Measurements from ENCODE around the gene GDPD3. TPM values are rescaled to one million over a fixed set of nuclear protein-coding genes. Genes with fewer than 3 reads are reported as not detected.

Gene GDPD3
- total and polyA plus RNA-seq, 2 of the 13 experiments (the other 11 are each of a cell fraction or from before 2014, with no cell fraction given), result 18.7 to 20.6 TPM

- TF ChIP-seq ZHX2 (IDR thresholded peaks at IDR 0.05; ENCODE audit: low read depth) (peak; percentile 64), ZHX2 (CRISPR knock-in tag; IDR thresholded peaks at IDR 0.05; ENCODE audit: borderline replicate concordance) (peak; percentile 92), ZNF546 (CRISPR knock-in tag; conservative IDR thresholded peaks at IDR 0.05) (no peak; the same call in 1 of the 2 replicates), ZNF280D (CRISPR knock-in tag; IDR thresholded peaks at IDR 0.05) (peak; percentile 93), ZNF839 (CRISPR knock-in tag; IDR thresholded peaks at IDR 0.05; ENCODE audit: borderline replicate concordance) (peak; percentile 99), DNMT1 (CRISPR knock-in tag; IDR thresholded peaks at IDR 0.05) (peak; percentile 98), ZNF614 (CRISPR knock-in tag; IDR thresholded peaks at IDR 0.05; ENCODE audit: borderline replicate concordance) (peak; percentile 86; the same call in 1 of the 2 replicates), FOXJ3 (CRISPR knock-in tag; IDR thresholded peaks at IDR 0.05; ENCODE audit: borderline replicate concordance) (peak; percentile 65; the same call in 1 of the 2 replicates), ZIK1 (CRISPR knock-in tag; IDR thresholded peaks at IDR 0.05; ENCODE audit: borderline replicate concordance, low read depth) (peak; percentile 77), ZGPAT (CRISPR knock-in tag; IDR thresholded peaks at IDR 0.05) (peak; percentile 99), USF2 (IDR thresholded peaks at IDR 0.05; ENCODE audit: low read depth, low read length) (no peak; the same call in 1 of the 2 replicates), USF2 (CRISPR knock-in tag; IDR thresholded peaks at IDR 0.05; ENCODE audit: borderline replicate concordance) (peak; percentile 75; the same call in 1 of the 2 replicates), FOXK2 (IDR thresholded peaks at IDR 0.05) (no peak), ZEB1 (IDR thresholded peaks at IDR 0.05; ENCODE audit: insufficient replicate concordance, low read depth) (peak; percentile 55), POLR2A (IDR thresholded peaks at IDR 0.05; ENCODE audit: insufficient read depth in 1 of 2, low read depth in 2 of 2, low read length in 2 of 2) (peak in 1 of 2 experiments; percentile 96; a peak in 2 of 4 replicates), ZNF335 (CRISPR knock-in tag; IDR thresholded peaks at IDR 0.05) (peak; percentile 81; the same call in 1 of the 2 replicates)
Observed at GRCh38 chr16:30065102-30065942, 48.0 kb downstream of the GDPD3 start, which contains the start of gene ALDOA (continued).

Measured in HepG2 (cell line).